NK-92 (cell line): ENCODE data around the gene TUBG1.
"Not testable (repeated sequence)": the region's sequence is repeated elsewhere in the genome, so short reads cannot be mapped to it uniquely, and the experiment has no call there.

Source experiments
- DNase-seq: peaks from one replicate; lab custom pipeline; 2025; ENCODE audit not compliant: unreplicated experiment; lab: John Stamatoyannopoulos, UW

Gene TUBG1

DNA sequence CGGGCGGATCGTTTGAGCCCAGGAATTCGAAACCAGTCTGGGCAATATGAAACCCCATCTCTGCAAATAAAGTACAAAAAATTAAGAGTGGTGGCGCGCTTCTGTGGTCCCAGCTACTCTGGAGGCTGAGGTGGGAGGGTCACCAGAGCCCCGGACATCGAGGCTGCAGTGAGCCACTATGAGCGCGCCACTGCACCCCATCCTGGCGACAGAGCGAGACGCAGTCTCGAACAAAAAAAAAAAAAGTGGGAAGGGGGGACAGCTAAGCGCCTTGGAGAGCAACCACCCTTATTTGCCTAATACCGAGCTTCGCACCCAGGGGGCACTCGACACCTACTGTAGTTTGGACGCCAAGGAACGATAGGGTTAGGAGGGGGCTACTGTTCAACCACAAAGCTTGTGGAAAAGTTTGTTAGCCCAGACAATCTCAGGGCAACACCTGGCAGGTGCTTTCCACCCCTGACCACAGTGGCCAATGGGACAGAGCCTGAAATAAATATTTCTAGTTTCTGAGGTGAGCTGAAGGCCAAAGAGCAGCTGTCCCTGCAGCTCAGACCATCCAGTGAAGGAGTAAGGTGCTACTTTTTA, 31.1 kb upstream of the TUBG1 start:
- DNase-seq, result no peak

GRCh38 chr17:42579794-42580551, 29.5 kb upstream of the TUBG1 start:
- no peak for DNase-seq

DNA sequence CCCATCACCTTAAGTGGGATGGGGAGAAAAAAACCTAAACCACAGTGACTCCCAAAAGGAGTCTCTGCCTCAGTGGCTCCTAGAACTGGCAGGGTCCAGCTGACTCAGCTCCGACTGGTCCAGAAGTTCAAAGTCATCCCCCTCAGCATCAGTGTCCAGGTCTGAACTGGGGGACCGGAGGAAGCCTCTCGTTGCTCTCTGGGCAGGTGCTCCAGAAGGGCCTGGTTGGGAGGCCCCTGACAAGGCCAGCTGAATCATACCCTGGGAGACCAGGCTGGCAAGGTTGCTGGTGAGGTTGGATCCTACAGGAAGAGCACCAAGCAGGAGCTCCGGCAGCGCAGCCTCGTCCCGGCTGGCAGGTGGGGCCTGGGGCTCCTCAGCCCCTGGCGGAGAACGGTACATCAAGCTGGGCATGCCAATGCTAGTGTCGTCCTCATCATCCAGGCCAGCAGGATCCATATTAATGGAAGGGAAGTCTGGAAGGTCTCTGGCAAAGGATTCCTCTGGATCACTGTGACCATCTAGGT, 27.7 kb upstream of the TUBG1 start:
- DNase-seq, result no peak

- no peak for DNase-seq
These were observed 24.6 kb upstream of the TUBG1 start for GRCh38 chr17:42584880-42585279.

- DNase-seq, result no peak
These were observed 24.1 kb upstream of the TUBG1 start for GRCh38 chr17:42585353-42585752.

- no peak for DNase-seq
These were observed 22.8 kb upstream of the TUBG1 start for GRCh38 chr17:42586514-42587230.

- no peak for DNase-seq
These were observed 18.6 kb upstream of the TUBG1 start for GRCh38 chr17:42590886-42591285.

DNA sequence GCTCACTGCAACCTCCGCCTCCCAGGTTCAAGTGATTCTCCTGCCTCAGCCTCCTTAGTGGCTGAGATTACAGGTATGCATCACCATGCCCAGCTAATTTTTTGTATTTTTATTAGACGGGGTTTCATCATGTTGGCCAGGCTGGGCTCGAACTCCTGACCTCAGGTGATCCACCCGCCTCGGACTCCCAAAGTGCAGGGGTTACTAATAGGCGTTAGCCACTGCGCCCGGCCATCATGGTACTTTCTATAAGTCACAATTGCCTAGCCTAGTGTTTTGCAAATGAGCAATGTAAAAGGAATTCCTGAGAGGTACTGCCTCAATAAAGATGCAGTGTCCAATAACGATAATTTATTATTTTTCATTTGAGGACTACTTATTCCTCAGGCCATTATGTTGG, 18.1 kb upstream of the TUBG1 start:
- DNase-seq, result no peak

GRCh38 chr17:42596386-42596785, 13.1 kb upstream of the TUBG1 start:
- no peak for DNase-seq

DNA sequence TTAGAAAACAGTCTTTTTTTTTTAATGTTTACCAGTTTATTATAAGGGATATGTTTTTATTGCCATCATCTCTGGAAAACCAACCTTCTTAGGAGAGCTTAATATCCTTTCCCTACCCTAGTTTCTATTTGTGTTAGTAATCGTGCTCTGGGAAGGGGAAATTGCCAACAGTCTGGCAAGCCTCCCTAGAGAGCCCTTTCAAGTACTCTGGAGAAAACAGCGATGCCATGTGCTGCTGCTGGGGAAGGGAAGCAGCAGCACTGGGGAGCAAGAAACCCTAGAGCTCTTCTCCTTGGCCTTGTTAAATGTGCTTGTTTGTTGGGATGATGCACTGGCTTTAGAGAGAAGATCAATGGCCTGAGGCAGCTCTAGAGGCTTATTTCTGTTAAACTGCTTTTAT, 10.6 kb upstream of the TUBG1 start:
- DNase-seq, result no peak

DNA sequence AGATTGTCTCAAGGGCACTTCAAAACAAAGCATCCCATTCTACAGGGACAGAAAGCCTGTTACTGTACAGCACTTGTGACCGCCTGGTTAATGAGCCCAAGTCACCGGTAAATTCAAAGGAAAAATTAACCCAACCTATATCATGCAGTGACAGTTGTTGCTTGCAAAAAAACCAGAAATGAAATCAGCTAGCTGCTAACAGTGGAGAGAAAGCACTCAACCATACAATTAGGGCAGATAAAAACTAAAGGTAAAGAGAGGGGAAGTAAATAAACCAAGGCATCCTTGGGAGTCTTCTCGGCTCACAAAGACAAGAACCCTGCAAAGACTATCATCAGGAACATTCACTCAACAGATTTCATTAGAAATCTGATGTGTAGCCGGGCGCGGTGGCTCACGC, 6.2 kb upstream of the TUBG1 start:
- no peak for DNase-seq

GRCh38 chr17:42607769-42608168, 1.7 kb upstream of the TUBG1 start:
- DNase-seq, result no peak

- DNase-seq, result no peak
These were observed 940 bp upstream of the TUBG1 start for GRCh38 chr17:42608305-42609181.

DNA sequence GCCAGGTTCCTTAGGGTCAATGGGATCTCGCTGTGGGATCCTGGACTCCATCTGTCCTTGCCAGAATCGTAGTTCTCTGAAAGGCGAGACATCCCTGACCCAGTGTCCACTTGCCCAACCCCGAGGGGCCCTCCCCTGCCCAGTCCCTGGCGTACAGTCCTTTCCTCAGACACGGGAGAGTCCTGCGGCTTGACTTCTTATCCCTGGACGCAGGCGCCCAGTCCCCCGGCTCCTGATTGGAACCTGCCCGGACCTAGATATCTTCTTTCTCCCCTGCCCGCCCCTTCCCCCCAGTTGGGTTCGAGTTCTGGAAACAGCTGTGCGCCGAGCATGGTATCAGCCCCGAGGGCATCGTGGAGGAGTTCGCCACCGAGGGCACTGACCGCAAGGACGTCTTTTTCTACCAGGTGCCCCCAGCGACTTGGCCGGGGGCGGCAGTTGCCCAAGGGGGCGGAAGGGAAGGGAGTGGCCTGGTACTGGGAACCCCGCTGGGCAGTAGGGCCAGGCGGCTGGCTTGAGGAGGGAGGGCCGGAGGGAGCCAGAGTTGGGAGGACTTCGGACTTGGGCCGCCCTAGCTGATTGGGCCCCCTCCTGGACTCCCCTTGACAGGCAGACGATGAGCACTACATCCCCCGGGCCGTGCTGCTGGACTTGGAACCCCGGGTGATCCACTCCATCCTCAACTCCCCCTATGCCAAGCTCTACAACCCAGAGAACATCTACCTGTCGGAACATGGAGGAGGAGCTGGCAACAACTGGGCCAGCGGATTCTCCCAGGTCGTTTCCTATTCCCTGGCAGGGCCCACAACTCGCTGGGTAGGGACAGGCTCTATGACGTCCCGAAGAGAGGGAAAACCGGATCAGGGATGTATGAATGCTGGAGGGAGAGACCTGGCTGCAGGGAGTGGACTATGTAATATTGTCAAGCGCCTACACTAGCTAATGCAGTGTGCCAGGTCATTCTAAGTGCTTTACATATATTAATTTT, 625 bp downstream of the TUBG1 start:
- not testable (repeated sequence) for DNase-seq

DNA sequence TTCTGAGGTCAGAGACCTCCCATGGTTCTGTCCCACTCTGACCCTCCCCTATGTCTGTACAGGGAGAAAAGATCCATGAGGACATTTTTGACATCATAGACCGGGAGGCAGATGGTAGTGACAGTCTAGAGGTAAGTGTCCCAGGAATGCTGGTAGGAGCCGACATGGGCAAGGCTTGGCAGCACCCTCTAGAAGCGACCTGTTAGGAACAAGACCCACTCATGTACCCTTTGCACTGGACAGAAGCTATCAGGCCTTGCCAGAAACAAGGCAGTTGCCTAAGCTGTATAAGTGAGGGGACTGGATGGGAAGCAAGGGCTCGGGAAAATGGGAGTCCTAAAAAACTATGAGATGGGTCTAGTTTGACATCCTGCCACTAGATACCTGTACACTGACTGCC, 2.5 kb downstream of the TUBG1 start:
- no peak for DNase-seq

- DNase-seq, result no peak
These were observed 4.3 kb downstream of the TUBG1 start for GRCh38 chr17:42613699-42614295.

- DNase-seq, result no peak
These were observed 8.5 kb downstream of the TUBG1 start for GRCh38 chr17:42617956-42618431.

DNA sequence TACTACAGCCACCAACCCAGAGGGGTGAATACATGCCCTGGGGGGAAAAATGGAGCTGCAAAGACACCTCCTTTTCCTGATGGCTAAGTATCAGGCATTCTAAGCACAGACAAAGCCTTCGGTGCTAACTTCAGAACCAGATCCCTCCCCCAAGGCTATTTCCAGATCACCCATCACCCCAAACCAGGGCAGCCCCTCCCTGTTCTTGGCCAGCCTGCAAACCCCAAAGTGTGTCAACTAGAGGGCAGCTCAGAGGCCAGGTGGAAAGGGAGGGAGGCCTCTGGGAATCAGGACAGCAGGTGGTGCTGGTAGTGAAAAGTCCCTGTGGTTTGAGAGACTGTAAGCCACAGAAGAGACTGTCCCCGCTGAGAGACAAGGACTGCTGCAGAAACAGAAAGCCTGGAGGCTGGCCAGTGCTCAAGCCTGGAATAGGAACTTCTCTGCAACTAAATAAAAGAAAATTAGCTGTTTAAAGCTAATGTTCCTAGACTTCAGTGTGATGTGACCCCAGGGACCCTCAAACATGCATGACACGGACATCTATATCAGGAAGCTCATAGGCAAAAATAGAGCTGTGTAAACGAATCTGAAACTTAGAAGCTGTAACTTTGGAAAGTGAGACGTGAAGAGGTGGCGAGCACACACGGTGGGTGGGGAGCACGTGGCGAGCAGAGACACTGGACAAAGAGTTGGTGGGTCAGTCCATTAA, 9.1 kb downstream of the TUBG1 start:
- DNase-seq, result no peak

DNA sequence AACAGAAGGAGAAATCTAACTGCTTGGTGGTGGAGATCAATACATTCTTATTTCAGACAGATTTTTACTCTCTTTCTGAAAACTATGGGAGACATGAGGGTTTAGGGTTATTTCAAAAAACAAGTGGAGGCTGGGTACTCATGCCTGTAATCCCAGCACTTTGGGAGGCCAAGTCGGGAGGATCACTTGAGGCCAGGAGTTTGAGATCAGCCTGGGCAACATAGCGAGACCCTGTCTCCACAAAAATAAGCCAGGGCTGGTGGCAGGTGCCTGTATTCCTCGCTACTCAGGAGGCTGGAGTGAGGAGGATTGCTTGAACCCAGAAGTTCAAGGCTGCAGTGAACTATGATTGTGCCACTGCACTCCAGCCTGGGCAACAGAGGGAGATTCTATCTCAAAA, 12.5 kb downstream of the TUBG1 start:
- DNase-seq, result not testable (repeated sequence)
